HFF-Myc (cell line): ENCODE results near the gene TDRD1.

Experiments
- DNase-seq: peaks from one replicate; pipeline ENCODE4 v3.0.0-alpha.2; 2011; ENCODE audit warnings: low read depth; ENCODE audit errors: extremely low read depth
- H3K4me3 ChIP-seq: replicated peaks from 2 replicates; pipeline ENCODE4 v1.5.1; 2011; ENCODE audit warnings: low read depth, mild to moderate bottlenecking, control low read depth, low read length
- TF ChIP-seq, protein P1 (sequence below): IDR thresholded peaks from 2 replicates; pipeline ENCODE4 v1.5.1; 2012; ENCODE audit warnings: mild to moderate bottlenecking, low read depth, low read length, control low read depth; ENCODE audit errors: missing control alignments

TDRD1 gene

DNA sequence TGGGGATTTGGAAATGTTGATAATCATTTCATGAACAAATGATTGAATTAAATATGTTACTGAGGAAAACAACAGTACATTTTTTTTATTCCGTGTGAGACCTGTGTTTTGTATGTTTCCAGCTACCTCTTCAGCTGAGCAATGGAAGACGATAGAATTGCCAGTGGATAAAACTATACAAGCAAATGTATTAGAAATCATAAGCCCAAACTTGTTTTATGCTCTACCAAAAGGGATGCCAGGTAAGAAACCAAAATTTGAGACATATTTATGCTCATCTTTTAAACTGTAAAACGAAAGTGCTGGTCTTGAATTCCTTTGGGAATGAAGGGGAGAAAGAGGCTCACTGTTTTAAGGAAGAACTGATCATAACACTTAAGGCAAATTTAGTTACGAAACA, 42.1 kb downstream of the TDRD1 start:
- H3K4me3 ChIP-seq, result no peak overlapping the region
- TF ChIP-seq, protein P1, sequence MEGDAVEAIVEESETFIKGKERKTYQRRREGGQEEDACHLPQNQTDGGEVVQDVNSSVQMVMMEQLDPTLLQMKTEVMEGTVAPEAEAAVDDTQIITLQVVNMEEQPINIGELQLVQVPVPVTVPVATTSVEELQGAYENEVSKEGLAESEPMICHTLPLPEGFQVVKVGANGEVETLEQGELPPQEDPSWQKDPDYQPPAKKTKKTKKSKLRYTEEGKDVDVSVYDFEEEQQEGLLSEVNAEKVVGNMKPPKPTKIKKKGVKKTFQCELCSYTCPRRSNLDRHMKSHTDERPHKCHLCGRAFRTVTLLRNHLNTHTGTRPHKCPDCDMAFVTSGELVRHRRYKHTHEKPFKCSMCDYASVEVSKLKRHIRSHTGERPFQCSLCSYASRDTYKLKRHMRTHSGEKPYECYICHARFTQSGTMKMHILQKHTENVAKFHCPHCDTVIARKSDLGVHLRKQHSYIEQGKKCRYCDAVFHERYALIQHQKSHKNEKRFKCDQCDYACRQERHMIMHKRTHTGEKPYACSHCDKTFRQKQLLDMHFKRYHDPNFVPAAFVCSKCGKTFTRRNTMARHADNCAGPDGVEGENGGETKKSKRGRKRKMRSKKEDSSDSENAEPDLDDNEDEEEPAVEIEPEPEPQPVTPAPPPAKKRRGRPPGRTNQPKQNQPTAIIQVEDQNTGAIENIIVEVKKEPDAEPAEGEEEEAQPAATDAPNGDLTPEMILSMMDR, result no peak
- no peak for DNase-seq

DNA sequence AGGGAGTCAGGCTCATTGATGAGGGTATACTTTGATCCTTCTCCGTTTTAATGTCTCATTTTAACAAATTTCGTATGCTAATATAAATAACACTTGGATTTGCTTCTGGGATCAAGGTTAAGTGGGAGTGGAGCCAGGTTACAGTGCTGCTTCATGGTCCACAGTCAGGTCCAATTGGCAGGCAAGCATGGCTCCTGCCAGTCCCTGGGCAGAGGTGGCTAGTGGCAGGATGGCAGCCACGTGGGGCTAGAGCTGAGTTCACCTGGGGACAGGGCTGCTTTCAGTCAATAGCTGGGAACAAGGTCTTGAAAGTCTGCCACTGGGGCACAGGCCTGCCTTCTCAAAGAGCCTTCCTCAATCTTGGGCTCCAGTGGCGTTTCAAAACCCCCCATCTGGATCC, 43.9 kb downstream of the TDRD1 start:
- DNase-seq, result no peak
- H3K4me3 ChIP-seq, result no peak overlapping the region
- TF ChIP-seq, protein P1, result no peak

DNA sequence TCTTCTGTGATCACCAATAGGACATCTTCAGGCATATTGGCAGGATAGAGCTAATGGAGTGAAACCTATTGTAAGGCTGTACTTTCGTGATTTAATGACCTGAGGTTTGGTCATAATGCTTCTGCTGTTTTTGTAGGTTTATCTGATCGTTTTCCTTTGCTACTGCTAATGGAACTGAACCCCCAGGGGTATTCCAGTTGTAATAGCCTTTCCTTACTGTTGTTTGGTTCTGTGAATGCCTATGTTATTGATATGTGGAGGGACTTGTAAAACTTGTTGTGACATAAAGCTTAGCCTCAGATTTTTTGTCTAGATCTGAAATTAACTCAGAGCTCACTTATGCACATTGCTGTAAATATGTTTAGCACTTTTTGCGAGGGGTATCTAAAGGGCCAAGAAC, 49.0 kb downstream of the TDRD1 start:
- H3K4me3 ChIP-seq, result no peak overlapping the region
- no peak for DNase-seq
- TF ChIP-seq, protein P1, result no peak

DNA sequence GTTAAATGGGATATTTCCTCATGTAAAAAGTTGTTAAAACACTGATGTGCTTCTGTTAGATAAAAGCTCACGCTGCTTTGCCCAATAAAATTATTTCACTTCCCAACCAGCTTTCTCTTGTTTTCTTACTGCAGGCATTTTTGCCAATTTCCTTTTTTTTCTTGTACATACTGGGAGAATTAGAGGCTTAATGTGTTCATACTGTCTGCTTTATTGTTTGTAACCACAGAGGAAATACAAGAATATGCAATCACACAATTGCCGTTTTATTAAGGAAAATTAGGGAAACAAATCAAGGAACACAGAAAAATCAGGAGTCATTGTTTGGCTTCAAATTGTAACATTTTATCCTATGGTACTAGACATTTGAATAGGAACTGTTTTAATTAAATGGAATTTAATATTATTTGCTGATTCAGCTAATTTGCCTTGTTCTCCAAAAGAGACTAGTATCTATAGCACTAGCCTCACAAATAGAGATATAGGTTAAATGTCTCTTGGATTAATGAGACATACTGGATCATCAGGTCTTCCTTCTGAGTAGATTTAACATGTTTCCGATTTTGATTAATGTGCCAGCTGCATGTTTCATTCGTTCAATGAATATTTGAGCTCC, 53.5 kb downstream of the TDRD1 start:
- TF ChIP-seq, protein P1, result no peak
- DNase-seq, result no peak
- H3K4me3 ChIP-seq, result no peak overlapping the region

DNA sequence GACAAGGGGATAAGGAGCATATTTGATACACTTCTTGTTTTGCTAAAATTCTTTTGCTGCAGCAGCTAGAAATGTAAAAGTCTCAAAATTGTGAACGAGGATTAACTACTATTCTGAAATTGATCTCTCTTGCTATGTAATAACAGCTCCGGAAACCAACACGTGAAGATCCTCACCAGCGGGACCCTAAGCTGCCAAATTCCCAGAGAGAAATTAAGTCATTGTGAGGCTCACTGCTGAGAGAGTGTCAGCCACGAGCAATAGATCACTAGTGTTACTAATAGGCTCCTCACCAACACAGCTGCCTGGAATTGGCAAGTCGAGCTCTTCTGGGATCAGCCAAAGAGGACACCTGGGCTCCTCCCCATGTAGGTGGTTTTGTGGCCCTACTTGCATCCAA, 54.3 kb downstream of the TDRD1 start:
- no peak overlapping the region for H3K4me3 ChIP-seq
- TF ChIP-seq, protein P1, result no peak
- no peak for DNase-seq

DNA sequence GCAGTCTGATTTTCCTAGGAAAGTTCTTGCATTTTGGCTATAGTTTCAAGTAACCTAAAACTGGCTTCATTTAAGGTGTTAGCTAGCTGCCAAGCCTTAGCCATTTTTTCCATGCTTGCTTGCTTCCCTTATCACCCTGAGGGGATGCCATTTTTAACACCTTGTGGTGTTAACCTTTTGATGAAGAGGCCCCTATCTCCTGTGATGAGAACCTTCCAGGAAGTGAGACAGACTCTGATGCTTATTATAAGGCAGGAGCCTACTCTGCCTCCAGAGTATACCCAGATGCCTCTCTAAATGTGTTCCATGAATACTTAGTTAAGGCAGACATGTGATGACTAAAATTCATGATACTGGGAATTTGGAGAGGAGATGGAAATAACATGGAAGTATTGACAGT, 55.0 kb downstream of the TDRD1 start:
- no peak for DNase-seq
- H3K4me3 ChIP-seq, result no peak overlapping the region
- TF ChIP-seq, protein P1, result no peak
